ENCODE measurements around the gene B3GALT5. TPM values are rescaled to one million over a fixed set of nuclear protein-coding genes. Genes with fewer than 3 reads are reported as not detected.

The B3GALT5 gene
- total RNA-seq, 1 donor from 2014 or later, result 7.3 TPM

DNA sequence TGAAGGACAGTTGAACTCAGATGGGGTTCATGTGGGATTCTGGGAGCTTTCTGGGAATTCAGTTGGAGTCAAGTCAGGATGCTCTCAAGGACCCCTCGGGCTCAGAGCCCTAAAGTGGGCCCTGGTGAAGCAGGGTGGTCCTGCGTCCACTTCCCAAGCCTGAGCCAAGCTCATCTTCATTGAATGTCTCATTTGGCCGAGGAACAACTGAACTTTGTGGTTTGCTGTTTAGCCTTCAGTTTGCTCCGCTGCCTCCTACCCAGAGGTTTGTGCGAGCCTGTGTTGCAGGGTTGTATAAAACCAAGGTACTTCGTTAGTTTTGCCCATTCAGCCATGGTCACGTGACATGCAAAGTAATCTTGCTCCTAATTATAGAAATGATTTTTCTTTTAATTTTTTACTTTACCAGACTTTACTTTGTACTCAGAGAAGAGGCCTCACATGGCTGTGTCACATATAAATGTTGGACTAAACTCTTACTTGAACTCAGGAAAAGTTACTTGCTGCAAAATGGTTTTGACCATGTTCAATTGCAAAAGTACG is 49.7 kb downstream of the B3GALT5 start:
- peaks cover 39% of the 10 kb centered on the region for H3K36me3 Mint-ChIP-seq (ENCODE audit: low read depth, unreplicated experiment)
- peaks cover 7% of the 10 kb centered on the region for H3K27me3 Mint-ChIP-seq (ENCODE audit: unreplicated experiment)
- H3K9me3 Mint-ChIP-seq (ENCODE audit: unreplicated experiment), result no peaks in the 10 kb centered on the region
- TF ChIP-seq, protein P1, sequence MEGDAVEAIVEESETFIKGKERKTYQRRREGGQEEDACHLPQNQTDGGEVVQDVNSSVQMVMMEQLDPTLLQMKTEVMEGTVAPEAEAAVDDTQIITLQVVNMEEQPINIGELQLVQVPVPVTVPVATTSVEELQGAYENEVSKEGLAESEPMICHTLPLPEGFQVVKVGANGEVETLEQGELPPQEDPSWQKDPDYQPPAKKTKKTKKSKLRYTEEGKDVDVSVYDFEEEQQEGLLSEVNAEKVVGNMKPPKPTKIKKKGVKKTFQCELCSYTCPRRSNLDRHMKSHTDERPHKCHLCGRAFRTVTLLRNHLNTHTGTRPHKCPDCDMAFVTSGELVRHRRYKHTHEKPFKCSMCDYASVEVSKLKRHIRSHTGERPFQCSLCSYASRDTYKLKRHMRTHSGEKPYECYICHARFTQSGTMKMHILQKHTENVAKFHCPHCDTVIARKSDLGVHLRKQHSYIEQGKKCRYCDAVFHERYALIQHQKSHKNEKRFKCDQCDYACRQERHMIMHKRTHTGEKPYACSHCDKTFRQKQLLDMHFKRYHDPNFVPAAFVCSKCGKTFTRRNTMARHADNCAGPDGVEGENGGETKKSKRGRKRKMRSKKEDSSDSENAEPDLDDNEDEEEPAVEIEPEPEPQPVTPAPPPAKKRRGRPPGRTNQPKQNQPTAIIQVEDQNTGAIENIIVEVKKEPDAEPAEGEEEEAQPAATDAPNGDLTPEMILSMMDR (IDR thresholded peaks at IDR 0.05; ENCODE audit: unreplicated experiment), result no peak
- H3K27ac Mint-ChIP-seq (ENCODE audit: unreplicated experiment), result no peak overlapping the region
- no peak for DNase-seq (ENCODE audit: low spot score)
- no peak overlapping the region for H3K4me3 Mint-ChIP-seq (ENCODE audit: unreplicated experiment)
- peaks cover 48% of the 10 kb centered on the region for H3K4me1 Mint-ChIP-seq (ENCODE audit: unreplicated experiment)

DNA sequence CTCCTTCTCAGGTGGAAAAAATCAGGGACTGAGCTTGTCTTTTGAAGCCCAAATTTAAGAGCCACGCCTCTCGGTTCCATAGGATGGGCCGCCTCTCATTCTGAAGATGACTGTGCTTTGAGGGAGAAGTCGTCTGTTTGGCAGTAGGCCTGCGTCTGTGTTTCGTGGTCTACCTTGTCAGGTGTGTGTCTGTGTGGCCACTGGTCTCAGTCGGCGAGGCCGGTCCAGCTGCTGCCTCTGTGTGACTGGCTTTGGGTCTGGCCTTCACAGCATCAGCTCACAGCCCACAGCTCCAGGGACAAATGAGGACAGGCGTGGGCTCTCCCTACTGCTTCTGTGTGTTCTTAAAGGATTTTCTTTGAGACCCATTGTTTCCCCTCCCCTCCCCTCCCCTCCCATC is 50.3 kb downstream of the B3GALT5 start:
- no peak overlapping the region for H3K27ac Mint-ChIP-seq (ENCODE audit: unreplicated experiment)
- TF ChIP-seq, protein P1 (IDR thresholded peaks at IDR 0.05; ENCODE audit: unreplicated experiment), result no peak
- no peak for DNase-seq (ENCODE audit: low spot score)
- H3K27me3 Mint-ChIP-seq (ENCODE audit: unreplicated experiment), result peaks cover 7% of the 10 kb centered on the region
- no peak overlapping the region for H3K4me3 Mint-ChIP-seq (ENCODE audit: unreplicated experiment)
- no peaks in the 10 kb centered on the region for H3K9me3 Mint-ChIP-seq (ENCODE audit: unreplicated experiment)
- peaks cover 39% of the 10 kb centered on the region for H3K36me3 Mint-ChIP-seq (ENCODE audit: low read depth, unreplicated experiment)
- peaks cover 46% of the 10 kb centered on the region for H3K4me1 Mint-ChIP-seq (ENCODE audit: unreplicated experiment)

DNA sequence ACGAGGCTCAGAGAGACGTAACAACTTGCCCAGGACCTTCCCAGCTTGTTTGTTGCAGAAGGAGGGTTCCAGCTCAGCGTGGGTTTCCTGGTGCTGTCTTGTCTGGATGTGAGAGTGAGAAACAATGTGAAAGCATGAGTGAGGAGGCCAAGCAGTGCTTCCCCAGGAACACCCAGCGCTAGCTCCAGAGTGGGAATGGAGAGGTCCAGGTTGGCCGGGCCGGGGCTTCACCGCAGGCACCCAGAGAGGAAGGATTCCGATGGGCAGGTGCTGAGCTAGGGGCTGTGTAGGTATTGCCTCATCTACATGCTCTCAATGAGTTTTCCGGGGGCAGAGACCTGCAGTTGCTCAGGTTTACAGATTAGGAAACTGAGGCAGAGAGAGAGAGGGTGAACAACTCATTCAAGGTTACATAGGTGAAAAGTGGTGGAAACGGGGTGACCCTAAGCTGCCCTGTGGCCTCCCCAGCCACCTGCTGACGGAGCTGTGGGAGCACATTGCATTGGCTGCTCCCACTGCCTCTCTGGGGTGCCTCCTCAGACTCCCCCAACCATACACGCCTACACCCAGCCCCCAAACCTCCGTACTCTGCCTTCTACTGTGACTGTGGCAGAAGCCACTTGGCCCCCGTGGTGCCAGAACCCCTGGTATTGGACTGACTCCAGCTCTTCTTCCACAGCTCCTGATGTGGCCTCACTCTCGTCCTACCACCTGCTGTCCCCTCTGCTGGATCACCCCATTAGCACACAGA is 51.2 kb downstream of the B3GALT5 start:
- no peak overlapping the region for H3K27ac Mint-ChIP-seq (ENCODE audit: unreplicated experiment)
- H3K9me3 Mint-ChIP-seq (ENCODE audit: unreplicated experiment), result no peaks in the 10 kb centered on the region
- no peak overlapping the region for H3K4me3 Mint-ChIP-seq (ENCODE audit: unreplicated experiment)
- peaks cover 43% of the 10 kb centered on the region for H3K4me1 Mint-ChIP-seq (ENCODE audit: unreplicated experiment)
- peaks cover 41% of the 10 kb centered on the region for H3K36me3 Mint-ChIP-seq (ENCODE audit: low read depth, unreplicated experiment)
- DNase-seq (ENCODE audit: low spot score), result no peak
- H3K27me3 Mint-ChIP-seq (ENCODE audit: unreplicated experiment), result peaks cover 7% of the 10 kb centered on the region
- TF ChIP-seq, protein P1 (IDR thresholded peaks at IDR 0.05; ENCODE audit: unreplicated experiment), result no peak

DNA sequence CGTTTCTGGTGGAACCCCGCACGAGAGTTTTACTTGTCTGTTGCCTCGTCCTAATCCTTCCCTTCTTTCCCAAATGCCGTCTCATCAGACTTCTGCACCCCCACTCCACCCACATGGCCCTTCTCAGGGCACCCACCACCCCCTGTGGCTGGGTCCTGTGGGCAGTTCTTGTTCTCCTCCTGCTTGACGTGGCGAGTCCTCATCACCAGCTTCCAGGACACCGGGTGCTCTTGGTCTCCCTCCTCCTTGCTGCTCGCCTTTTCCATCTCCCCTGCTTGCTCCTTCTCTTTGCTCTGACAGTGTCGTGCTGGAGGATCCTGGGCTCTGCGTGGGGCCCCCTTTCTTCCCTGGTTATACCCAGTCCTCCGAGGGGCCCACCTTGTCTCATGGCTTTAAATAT is 51.8 kb downstream of the B3GALT5 start:
- H3K4me1 Mint-ChIP-seq (ENCODE audit: unreplicated experiment), result peaks cover 37% of the 10 kb centered on the region
- no peak for DNase-seq (ENCODE audit: low spot score)
- H3K4me3 Mint-ChIP-seq (ENCODE audit: unreplicated experiment), result no peak overlapping the region
- H3K27ac Mint-ChIP-seq (ENCODE audit: unreplicated experiment), result no peak overlapping the region
- no peaks in the 10 kb centered on the region for H3K9me3 Mint-ChIP-seq (ENCODE audit: unreplicated experiment)
- peaks cover 40% of the 10 kb centered on the region for H3K36me3 Mint-ChIP-seq (ENCODE audit: low read depth, unreplicated experiment)
- peaks cover 7% of the 10 kb centered on the region for H3K27me3 Mint-ChIP-seq (ENCODE audit: unreplicated experiment)
- TF ChIP-seq, protein P1 (IDR thresholded peaks at IDR 0.05; ENCODE audit: unreplicated experiment), result no peak

DNA sequence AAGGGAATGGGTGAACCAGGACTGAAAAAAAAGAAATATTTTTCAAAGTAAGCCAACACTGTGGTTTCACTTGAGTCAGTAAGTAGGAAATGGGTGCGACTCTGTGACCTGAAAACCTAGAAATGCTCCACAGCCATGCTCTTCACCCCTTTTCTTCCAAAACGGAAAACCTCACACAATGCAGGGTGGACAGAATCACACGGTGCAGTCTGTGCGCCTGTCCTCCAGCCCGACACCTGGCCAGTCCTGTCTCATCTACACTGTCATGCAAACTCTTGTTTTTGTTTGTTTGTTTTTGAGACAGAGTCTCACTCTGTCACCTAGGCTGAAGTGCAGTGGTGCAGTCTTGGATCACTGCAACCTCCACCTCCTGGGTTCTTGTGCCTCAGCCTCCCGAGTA is 53.3 kb downstream of the B3GALT5 start:
- TF ChIP-seq, protein P1 (IDR thresholded peaks at IDR 0.05; ENCODE audit: unreplicated experiment), result no peak
- H3K36me3 Mint-ChIP-seq (ENCODE audit: low read depth, unreplicated experiment), result peaks cover 38% of the 10 kb centered on the region
- peaks cover 23% of the 10 kb centered on the region for H3K4me1 Mint-ChIP-seq (ENCODE audit: unreplicated experiment)
- DNase-seq (ENCODE audit: low spot score), result no peak
- H3K4me3 Mint-ChIP-seq (ENCODE audit: unreplicated experiment), result no peak overlapping the region
- peaks cover 4% of the 10 kb centered on the region for H3K27me3 Mint-ChIP-seq (ENCODE audit: unreplicated experiment)
- no peak overlapping the region for H3K27ac Mint-ChIP-seq (ENCODE audit: unreplicated experiment)
- H3K9me3 Mint-ChIP-seq (ENCODE audit: unreplicated experiment), result no peaks in the 10 kb centered on the region

Data from endothelial cell (in vitro differentiated cells).